Kidney epithelial cell (primary cell): ENCODE measurements around the gene KCNQ2. TPM values are rescaled to one million over a fixed set of nuclear protein-coding genes. Genes with fewer than 3 reads are reported as not detected.

Experiments
- DNase-seq: peaks from one replicate; pipeline ENCODE4 v3.0.0-alpha.2; 2010; ENCODE audit warnings: low read depth
- H3K27me3 ChIP-seq: 2 replicates; pipeline ENCODE4 v1.6.0; 2011; ENCODE audit warnings: low read length; ENCODE audit not compliant: control insufficient read depth, insufficient read depth
- H3K36me3 ChIP-seq: 2 replicates; pipeline ENCODE4 v1.5.1; 2011; ENCODE audit warnings: low read length; ENCODE audit not compliant: control insufficient read depth, insufficient read depth
- H3K4me3 ChIP-seq: 2 replicates; pipeline ENCODE4 v1.5.1; 2011; ENCODE audit warnings: low read depth, mild to moderate bottlenecking, control low read depth, low read length
- total RNA-seq: library from RNA; depleted of rRNA; stranded (reverse); fragments of >200 nt; gene quantifications from 2 replicates; pipeline ENCODE4 v1.2.3, GENCODE V29; 2015
- TF ChIP-seq, protein P1 (sequence below): IDR thresholded peaks from 2 replicates; pipeline ENCODE4 v1.5.1; 2011; ENCODE audit warnings: mild to moderate bottlenecking, moderate library complexity, low read length, control low read depth, inconsistent platforms; ENCODE audit not compliant: insufficient read depth, poor library complexity, severe bottlenecking

Gene KCNQ2
- total RNA-seq, result 0.04 and 0.21 TPM in 2 replicates

DNA sequence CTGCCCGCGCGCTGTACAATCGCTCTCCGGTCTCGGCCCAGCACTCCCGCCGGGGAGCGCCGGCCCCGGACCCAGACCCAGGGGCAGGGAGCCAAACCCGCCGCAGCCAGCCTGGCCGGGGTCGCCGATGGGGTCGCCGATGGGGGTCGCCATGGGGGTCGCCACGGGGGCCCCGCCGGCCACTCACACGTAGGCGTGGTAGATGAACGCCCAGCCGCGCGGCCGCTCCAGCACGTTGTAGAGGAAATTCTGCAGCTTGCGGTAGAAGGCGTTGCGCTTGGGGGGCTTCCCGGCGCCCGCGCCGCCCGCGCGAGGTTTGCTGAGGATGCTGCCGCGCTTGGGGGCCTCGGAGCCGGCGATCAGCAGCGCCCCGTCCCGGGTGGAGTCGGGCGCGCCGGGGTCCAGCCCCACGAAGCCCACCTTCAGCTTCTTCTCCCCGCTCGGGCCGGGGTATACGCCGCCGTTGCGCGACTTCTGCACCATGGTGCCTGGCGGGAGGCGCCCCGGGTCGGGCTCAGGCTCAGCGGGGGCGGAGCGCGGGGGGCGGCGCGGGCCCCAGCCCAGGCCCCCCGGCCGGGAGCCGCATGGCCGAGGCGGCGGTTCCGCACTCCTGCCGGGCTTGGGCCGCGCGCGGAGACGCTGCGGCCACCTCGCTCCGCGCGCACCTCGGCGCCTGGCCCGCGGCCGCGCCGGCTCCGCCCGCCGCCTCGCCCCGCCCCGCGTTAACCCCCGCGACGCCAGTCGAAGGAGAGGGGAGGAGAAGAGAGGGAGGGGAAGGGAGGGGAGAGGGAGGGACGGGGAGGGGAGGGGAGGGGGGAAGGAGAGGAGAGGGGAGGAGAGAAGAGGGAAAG is at the start of gene KCNQ2:
KCNQ2 (minus strand) TSS at position 675 of the 851 bp plus-strand sequence; CDS start at position 483, 192 bp downstream.
- H3K27me3 ChIP-seq, result peaks cover 75% of the 10 kb centered on the region
- no peak within 1 kb of the TSS for H3K4me3 ChIP-seq
- TF ChIP-seq, protein P1, sequence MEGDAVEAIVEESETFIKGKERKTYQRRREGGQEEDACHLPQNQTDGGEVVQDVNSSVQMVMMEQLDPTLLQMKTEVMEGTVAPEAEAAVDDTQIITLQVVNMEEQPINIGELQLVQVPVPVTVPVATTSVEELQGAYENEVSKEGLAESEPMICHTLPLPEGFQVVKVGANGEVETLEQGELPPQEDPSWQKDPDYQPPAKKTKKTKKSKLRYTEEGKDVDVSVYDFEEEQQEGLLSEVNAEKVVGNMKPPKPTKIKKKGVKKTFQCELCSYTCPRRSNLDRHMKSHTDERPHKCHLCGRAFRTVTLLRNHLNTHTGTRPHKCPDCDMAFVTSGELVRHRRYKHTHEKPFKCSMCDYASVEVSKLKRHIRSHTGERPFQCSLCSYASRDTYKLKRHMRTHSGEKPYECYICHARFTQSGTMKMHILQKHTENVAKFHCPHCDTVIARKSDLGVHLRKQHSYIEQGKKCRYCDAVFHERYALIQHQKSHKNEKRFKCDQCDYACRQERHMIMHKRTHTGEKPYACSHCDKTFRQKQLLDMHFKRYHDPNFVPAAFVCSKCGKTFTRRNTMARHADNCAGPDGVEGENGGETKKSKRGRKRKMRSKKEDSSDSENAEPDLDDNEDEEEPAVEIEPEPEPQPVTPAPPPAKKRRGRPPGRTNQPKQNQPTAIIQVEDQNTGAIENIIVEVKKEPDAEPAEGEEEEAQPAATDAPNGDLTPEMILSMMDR, result no peak
- DNase-seq, result no peak
- no peaks in the 10 kb centered on the region for H3K36me3 ChIP-seq

DNA sequence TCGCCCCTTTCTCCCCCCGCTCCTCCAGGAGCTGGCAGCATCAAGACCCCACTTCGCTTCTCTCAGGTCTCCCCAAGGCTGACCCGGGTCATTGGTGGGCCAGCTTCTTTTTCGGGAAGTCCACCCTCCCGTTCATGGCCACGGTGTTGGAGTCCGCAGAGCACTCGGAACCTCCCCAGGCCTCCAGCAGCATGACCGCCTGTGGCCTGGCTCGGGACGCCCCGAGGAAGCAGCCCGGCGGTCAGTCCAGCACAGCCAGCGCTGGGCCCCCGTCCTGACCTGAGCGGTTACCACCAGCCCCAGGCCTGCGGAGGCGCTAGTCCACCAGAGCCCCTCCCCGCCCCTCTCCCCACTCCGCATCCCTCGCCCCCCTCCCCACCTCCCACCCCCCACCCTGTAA is 49.1 kb upstream of the KCNQ2 start:
- Histone ChIP-seq H3K4me3 (peak overlapping the region; percentile 86), H3K36me3 (peaks cover 8% of the 10 kb centered on the region), H3K27me3 (peaks cover 2% of the 10 kb centered on the region)
- DNase-seq, result no peak
- TF ChIP-seq, protein P1, result no peak

DNA sequence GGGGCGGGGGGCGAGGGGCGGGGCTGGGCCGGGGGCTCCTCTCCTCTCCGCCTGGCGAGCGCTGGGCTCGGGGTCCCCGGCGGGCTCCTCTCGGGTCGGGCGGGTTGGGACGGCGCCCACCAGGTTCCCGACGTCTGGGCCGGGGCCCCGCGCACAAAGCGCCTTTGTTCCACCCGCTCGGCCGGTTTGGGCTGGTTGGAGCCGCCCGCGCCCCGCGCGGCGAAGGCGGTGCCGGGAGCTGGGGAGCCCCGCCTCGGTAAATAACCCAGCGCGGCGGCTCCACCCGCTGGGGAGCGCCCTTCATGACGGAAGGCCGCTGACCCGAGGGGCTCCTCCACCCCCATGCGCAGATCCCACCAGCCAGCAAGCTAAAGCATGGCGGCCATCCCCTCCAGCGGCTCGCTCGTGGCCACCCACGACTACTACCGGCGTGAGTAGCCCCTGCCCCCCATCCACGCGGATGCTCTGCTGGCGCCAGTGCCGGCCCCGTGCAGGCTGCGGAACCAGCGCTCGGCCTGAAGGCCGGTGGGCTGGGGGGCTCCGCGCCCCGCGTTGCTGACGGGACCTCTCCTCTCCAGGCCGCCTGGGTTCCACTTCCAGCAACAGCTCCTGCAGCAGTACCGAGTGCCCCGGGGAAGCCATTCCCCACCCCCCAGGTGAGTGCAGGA is 48.6 kb upstream of the KCNQ2 start:
- Histone ChIP-seq H3K4me3 (peak overlapping the region; percentile 86), H3K36me3 (peaks cover 8% of the 10 kb centered on the region), H3K27me3 (peaks cover 2% of the 10 kb centered on the region)
- TF ChIP-seq, protein P1, result no peak
- no peak for DNase-seq

DNA sequence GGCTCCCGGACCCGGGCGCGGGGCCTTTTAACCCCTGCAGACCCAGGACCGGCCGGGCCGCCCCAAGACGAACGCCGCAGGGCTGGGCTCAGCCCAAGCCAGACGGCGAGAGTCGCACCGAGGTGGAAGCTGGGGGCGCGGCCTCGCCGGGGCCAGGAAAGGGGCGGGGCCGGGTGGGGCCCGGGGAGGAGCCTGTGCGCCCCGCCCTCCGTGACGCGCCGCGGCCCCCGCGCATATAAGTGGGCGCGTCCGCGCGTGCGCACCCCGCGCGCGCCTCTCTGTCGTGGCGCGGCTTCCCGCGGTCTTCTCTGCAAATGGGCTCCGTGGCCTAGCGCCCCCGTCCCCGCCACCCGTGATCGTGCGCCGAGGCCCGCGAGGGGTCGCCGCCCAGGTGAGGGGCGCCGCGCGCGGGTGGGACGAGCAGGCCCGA is 48.1 kb upstream of the KCNQ2 start, which contains the start of gene PPDPF:
PPDPF (plus strand) TSS at position 262 of the 430 bp plus-strand sequence. CDS start 544 bp downstream, outside the sequence.
- Histone ChIP-seq H3K4me3 (peak within 1 kb of the TSS; percentile 86), H3K36me3 (peaks cover 8% of the 10 kb centered on the region), H3K27me3 (peaks cover 2% of the 10 kb centered on the region)
- TF ChIP-seq, protein P1, result no peak
- no peak for DNase-seq

DNA sequence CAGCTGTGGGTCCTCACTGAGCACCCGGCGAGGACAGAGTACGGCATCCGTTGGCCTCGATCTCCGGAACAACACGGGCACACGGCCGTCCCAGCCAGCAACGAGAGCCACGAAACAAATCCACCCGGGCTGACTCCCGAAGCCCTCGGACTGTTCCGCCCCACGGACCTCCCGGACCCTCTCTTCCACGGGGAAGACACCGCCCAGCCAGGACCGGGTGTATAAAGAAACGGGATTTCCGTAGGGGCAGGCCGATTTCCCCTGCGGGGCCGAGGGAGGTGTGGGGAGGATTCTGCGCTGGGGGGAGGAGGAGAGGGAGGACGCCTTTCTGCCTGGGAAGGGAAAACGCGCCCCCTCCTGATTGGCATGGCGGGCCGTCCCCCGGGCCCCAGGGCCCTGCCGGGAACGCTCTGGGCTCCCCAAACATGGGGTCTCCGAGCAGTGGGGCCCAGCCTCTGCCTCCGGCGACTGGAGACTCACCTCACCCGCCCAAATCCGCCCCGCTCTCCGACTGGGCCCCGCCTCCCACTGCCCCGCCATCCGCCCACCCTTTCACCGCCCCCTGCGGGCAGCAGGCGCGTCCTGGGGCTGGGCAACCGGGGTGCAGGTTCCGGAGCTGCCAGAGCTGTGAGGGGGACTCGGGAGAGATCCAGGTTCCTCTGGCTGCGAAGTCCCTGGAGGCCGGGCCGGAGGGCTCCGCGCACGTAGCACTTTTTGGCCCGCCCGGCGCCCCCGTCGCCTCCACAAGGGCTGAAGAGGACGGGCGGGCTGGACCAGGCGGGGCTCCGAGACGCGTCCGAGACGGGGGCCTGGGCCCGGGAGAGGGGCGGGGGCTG is 47.4 kb upstream of the KCNQ2 start:
- Histone ChIP-seq H3K36me3 (peaks cover 8% of the 10 kb centered on the region), H3K27me3 (peaks cover 2% of the 10 kb centered on the region), H3K4me3 (peak overlapping the region; percentile 86)
- TF ChIP-seq, protein P1, result peak; percentile 34
- DNase-seq, result no peak
